ENCODE results near the gene RPS6KA2.
A peak's percentile ranks its signal among the peaks of the same experiment; 100 is the strongest.
"Not testable (repeated sequence)": the region's sequence is repeated elsewhere in the genome, so short reads cannot be mapped to it uniquely, and the experiment has no call there.

The RPS6KA2 gene

DNA sequence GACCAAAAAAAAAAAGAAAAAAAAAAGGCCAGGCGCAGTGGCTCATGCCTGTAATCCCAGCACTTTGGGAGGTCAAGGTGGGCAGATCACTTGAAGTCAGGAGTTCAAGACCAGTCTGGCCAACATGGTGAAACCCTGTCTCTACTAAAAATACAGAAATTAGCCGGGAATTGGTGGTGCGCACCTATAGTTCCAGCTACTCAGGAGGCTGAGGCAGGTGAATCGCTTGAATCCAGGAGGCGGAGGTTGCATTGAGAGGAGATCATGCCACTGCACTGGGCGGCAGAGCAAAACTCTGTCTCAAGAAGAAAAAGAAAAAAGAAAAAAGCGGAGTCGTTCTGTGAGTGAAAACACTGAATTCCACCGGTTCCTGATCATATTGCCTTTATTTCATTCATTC, 240.0 kb downstream of the RPS6KA2 start:
- not testable (repeated sequence) for DNase-seq

- DNase-seq = no peak
Observed at GRCh38 chr6:166386111-166386510, 240.9 kb downstream of the RPS6KA2 start.

DNA sequence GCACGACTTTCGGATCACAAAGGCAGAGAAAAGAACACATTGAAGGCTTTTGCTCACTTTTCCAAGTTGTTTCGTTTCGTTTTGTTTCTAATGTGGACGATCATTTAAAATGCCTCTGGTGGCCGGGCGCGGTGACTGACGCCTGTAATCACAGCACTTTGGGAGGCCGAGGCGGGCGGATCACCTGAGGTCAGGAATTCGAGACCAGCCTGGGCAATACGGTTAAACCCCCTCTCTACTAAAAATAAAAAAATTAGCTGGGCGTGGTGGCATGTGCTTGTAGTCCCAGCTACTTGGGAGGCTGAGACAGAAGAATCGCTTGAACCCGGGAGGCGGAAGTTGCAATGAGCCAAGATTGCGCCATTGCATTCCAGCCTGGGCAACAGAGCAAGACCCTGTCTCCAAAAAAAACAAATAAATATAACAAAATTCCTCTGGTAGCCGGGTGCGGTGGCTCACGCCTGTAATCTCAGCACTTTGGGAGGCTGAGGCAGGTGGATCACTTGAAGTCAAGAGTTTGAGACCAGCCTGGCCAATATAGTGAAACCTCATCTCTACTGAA, 243.2 kb downstream of the RPS6KA2 start:
- DNase-seq = peak; percentile 16

DNA sequence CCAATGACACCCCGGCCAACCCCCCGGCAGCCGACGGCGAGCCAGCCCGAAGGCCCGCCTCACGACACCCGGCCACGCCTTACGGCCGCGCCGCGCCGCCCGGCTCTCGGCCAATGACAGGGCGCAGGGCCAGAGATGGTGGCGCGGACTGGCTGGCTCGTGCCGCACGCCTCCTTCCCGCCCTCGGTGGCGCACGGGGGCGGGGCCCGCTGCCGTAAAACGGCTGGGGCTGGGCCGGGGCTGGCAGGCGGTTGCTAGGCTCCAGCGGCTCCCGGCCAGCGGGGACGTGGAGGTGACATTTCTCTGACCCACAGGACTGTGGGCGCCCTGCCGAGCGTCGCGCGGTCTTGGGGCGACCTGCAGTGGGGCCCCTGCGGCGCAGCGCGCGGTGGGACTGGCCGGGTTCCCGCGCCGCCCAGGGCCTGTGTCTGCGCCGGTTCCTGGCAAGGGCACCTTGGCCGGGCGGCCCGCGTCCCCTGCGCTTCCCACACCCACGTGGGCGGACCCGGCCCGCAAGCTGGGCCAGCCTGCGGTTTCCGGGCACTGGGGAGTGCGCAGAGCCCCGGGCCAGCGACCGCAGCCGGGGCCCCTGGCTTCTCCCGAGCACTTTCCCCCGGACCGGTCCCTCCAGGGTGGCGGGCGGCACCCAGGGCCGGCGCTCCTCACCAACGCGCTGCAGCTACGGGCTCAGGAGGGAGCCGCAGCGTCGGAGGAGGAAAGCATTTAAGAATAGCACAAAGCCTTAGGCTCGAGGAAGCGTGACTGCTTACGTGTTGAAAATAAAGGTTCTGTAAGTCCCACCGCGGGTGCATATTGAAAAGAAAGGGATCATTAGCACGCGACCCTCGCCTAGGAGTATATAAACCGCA, 243.9 kb downstream of the RPS6KA2 start, which contains the start of gene MPC1:
TSS of gene MPC1 (minus strand) at position 8 of the 869 bp plus-strand sequence. CDS start 64 bp downstream, outside the sequence.
- DNase-seq = peak; percentile 93

DNA sequence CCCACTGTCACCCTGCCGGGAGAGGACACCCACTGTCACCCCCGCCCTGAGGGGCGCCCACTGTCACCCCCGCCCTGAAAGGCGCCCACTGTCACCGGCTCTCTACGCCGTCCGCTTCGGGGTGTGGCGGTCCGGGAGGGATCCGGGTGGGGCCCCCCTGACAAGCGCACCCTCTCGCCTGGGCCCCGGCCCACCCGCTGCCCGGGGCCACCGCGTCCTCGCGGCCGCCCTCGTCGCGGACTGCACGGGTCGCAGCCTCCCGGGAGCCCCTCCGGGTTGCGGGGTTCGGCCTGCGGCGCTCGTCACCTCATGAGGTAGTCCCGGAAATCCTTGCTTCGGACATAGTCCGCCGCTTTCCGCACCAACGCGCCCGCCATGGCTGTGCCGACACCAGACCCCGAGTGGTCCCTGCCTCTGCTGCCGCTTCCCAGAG, 244.5 kb downstream of the RPS6KA2 start:
- DNase-seq = no peak

DNA sequence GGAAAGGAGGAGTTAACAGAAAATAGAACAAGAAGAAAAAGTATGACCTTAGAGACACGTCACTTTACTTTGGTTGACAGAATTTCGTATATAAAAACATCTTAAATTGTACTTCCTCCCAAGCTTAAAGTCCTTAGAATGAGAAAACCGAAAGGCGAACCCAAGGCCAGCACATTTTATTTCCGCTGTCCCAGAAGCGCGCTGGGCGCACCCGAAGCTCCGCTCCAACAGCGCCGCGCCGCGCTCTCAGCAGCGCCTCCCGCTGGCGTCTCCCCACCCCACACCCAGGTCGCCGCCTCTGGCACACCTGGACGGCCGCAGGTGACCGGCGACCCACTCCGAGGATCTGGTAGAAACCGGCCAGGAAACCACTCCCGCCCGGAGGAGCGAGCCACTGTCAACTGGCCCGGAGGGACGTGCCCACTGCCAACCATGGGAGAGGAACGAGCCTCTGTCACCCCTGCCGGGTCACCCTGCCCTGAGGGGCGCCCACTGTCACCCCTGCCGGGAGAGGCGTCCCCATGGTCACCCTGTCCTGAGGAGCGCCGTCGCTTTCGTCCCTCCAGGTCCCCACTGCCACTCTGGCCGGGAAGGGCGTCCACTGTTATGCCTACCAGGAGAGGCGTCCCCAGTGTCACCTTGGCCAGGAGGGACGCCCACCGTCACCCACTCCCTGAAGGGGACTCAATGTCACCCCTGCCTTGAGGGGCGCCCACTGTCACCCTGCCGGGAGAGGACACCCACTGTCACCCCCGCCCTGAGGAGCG, 245.1 kb downstream of the RPS6KA2 start:
- peak; percentile 68 for DNase-seq

GRCh38 chr6:166381381-166381732, 245.7 kb downstream of the RPS6KA2 start:
- DNase-seq = no peak

GRCh38 chr6:166379800-166380199, 247.3 kb downstream of the RPS6KA2 start:
- no peak for DNase-seq

- no peak for DNase-seq
Observed at GRCh38 chr6:166379103-166379586, 247.9 kb downstream of the RPS6KA2 start.

GRCh38 chr6:166377721-166378120, 249.3 kb downstream of the RPS6KA2 start:
- no peak for DNase-seq

GRCh38 chr6:166375013-166375412, 252.0 kb downstream of the RPS6KA2 start:
- no peak for DNase-seq

DNA sequence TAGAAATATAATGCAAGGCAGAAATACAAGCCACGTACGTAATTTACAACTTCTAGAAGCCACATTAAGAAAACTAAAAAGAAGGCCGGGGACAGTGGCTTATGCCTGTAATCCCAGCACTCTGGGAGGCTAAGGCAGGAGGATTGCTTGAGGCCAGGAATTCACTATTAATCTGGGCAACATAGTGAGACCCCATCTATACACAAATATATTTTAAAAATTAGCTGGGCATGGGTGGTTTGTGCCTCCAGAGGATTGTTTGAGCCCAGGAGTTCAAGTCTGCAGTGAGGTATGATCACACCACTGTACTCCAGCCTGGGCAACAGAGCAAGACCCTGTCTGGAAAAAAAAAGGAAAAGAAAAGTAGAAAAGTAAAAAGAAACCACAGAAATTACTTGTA, 256.6 kb downstream of the RPS6KA2 start:
- DNase-seq = no peak

GRCh38 chr6:166369782-166370181, 257.3 kb downstream of the RPS6KA2 start:
- DNase-seq = no peak

- no peak for DNase-seq
Observed at GRCh38 chr6:166366921-166367320, 260.1 kb downstream of the RPS6KA2 start.

DNA sequence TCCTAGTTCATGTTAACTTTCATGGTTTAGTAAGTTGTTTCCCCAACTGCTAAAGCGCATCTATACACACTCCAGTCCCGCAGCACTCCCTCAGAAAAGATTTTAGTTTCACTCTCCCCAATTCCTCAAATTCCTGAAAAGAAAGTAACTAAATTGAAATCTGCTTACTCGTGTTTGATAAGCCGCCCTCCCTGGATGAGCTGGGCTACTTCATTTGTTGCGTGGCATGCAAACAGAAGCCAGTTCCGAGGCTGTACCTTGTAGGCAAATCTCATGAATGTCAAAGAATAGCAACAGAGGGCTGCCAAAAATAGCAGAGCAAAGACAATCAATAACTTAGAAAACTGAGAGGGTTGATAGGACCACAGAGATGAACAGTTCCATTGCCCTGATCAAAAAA, 261.2 kb downstream of the RPS6KA2 start:
- no peak for DNase-seq

DNA sequence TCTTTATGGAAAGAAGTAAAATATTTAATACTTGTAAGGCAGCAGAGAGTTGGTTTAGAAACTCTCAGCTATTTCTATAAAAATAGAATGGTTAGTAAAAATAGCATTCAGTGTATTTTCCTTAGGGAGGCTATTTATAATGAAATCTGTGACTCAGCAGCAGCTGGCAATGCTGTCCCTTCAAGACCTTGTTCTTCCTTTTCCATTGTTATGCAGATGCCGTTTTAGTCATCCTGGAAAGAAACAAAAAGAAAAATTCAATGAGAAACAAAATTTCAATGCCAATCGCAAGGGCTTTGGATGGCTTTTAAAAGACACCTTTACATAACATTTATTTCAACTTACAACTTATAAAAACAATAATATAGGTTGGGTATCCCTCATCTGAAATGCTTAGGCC, 261.8 kb downstream of the RPS6KA2 start:
- no peak for DNase-seq

DNA sequence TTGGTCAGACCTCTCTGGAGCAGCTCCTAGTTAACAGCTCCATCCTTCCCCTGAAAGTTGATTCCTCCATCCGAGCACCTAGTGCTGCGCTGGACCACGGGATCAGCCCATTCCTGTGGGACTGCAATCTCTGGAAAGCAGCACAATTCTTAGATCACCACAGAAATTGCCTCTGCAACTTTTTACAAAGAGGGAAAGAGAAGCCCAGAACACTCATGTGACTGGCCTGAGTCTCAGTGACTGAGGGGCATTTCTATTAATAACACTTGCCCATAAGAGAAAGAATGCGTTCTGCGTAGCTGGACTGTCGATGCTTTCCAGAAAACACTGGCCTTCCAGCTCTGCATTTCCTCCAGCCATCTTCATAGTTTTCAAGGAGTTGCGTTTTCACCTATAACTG, 262.6 kb downstream of the RPS6KA2 start:
- DNase-seq = no peak

DNA sequence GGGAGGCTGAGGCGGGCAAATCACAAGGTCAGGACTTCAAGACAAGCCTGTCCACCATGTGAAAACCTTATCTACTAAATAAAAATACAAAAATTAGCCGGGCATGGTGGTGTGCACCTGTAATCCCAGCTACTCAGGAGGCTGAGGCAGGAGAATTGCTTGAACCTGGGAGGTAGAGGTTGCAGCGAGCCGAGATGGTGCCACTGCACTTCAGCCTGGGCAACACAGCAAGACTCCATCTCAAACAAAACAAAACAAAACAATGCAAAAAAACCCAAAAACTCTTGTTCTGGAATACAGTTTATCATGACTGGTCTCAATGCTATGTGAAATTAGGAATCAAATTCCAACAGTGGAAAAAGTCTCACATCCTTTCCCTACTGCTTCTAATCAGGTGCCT, 264.6 kb downstream of the RPS6KA2 start:
- DNase-seq = not testable (repeated sequence)

DNA sequence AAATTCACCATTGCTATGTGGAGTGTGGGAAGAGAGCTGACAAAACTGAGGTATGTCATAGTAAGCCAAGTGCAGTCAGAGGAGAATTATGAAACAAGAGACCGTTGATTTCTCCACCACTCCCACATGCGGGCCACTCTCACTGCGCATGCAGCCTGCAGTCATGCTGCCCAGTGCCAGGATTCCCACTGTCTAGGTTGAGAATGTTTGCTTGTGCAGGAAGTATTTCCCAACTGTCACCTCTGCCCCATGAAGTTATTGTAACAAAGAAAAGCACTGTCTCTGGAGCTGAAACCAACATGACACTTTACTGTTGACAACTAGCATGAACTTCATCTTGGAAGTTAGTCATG, 266.0 kb downstream of the RPS6KA2 start:
- DNase-seq = no peak

DNA sequence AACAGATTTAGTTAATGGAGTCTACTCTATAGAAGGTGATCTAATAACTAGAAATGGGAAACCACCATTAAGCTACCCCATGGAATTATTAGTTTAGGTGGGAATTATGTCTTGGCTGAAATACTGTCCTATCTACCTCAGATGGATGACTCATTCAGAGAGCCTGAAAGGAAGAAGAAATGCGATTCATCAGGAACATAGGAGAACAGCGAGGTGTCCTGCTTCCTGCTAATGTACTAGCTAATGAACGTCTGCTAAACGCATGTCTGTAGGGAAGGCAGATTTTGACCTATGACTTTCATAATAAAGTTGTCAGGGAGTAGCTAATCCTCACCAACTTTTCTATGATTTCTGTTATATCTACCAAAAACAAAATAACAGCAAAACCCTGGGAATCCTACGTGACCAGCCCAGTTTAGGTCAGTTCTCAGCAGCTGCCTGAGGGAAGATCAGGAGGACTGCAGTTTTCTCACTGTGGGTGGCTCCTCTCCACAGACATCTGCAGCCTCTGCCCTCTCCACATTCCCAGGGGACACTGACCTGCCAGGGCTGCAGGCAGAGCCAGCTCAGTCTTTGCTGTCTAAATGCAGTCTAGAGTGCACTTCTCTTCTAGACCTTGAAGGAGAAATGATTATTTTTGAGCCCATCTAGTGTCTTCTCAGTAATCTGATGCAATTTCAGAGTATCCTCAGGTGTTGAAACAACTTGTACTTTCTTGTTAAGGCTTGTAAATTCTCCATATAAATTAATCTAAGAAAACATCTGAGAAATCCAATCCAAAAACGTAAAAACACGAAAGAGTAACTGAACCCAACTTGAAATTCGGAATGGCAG, 266.6 kb downstream of the RPS6KA2 start:
- no peak for DNase-seq
